Measurements from ENCODE around the gene PAPSS1.

Gene PAPSS1

DNA sequence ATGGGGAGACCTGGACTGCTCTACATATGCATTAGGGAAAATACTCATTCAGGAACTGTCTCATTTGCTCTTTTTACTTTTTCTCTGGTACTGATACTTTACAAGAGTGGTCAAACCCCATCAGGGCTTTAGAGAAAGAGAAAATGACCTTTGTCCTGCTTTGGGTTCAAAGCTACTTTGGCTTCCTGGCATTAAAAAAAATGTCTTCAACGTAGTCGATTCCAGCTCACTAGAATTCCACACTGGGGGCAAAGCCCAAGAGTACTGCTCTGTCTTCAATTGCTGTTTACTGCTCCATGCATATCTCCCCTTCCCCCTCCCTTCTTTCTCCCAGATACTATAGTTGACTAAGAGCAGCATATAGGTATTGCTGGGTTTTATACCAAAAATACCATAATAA, 98.0 kb downstream of the PAPSS1 start:
- no peak for DNase-seq

DNA sequence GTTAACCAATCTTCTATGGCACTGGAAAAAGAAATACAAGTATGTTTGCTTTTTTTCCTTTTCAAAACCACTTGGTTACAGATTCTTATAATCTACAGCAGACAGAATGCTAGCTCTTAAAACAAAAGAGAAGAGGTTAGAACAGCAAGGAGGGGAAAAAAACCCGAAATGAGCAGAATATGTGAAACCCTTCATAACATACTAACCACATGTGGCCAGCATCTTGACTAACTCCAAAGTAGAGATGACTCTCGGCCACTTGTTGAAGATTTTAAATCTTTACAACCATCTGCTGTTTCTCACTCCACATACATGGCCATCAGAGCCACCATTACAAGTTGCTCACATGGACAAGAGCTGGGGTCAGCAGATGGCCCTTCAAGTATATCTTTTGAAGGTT, 100.3 kb downstream of the PAPSS1 start:
- no peak for DNase-seq

DNA sequence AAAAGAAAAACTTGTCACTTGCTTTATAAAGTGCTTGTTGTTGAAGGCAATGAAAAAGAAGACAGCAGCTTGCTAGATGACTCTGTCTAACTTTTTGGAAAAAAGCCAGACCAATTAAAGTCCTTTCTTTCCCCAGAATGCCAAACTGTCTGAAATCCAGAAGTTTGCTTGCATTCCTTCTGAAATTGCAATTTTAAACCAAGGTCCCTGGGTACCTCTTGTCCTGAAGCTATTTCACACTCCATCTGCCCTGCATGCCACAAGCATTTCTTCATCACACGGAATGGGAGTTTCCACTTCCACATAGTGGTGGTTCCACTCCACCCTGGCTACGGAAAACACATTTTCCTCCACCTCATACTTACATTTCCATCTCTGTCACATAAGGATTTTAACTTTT, 101.0 kb downstream of the PAPSS1 start:
- no peak for DNase-seq

DNA sequence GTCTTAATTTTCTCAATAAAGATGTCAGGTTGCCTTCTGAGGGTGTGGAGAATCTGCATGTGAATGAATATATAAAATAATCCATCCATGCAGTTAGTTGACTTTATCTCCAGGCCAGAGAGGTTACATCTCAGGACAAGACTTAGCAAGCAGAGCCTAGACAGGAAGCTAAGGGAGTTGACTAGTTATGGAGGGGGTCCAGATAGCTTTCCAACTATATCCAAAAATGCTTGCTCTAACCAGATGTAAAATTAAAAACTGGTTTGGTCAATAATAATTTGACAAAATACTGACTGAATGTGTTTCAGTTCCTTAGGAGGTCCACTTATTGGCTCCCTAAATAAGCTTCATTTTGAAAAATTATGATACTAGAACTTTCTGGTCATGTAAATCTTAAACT, 101.4 kb downstream of the PAPSS1 start:
- no peak for DNase-seq

DNA sequence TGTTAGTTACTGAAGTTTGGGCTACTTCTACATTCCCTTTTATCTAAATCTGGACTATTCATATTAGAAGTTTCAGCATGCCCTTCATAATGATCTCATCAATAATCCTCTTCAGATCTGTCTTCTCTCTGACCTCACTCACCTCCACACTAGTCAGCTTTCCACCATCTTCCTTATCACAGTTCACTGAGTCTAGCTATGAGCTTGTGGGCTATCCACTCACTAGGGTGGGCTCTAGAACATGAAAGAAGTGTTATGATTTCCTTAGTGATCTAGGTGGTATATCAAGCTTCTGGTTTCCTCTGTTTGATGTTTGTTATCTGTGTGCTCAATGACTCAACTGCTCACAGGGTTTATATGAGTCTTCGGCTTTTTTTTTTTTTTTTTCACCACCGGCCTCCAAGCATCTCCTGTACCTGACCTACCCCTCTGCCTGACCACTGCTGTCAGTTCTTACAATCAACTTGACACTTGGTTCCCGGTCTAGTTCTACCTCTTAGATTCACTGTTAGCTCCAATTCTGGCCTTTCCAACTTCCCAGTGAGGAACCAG, 103.1 kb downstream of the PAPSS1 start:
- no peak for DNase-seq

DNA sequence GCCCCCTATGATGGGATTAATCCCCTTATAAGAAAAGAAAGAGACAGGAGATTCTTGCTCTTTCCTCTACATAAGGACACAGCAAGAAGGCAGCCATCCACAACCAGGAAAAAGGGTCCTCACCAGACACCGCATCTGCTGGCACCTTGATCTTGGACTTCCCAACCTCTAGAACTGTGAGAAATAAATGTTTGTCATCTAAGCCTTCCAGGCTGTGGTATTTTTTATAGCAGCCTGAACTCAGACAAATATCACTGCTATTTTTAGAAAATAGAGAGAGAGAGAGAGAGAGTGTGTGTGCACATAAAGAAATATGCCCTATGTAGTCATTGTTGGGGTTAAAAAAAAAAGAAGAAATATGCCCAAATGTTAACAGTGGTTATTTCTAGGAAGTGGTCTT, 104.2 kb downstream of the PAPSS1 start:
- no peak for DNase-seq

DNA sequence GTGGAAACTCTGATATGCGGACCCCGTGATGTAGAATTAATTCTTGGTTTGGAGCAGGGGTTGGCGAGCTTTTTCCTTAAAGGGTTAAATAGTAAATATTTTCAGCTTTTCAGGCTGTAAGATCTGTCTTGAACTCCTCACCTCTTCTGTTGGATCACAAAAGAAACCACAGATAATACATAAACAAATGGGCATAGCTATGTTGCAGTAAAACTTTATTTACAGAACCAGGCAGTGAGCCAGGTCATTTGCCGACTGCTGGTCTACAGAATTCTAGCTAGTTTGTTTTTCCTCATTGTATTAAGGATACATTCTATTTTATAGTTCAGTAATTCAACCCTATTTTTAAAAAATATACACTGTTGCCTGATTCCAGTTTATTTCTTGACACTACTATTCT, 116.6 kb downstream of the PAPSS1 start:
- no peak for DNase-seq

DNA sequence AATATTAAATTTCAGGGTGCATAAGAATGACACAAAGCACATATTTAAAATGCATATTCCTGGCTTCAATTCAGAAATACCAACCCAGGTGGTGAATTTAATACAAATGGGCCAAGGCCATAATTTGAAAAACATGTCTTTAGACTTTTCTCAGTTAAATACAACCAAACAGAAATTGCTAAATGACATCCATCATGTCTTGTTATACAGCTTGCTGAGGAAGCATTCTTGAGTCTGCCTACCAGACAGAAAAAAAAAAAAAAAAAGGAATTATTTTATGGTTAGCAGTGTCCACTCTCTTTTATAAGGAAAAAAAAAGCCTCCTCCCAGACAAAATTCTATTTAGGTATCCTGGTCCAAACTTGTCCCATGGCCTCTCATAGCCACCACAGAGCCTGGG, 119.1 kb downstream of the PAPSS1 start:
- DNase-seq = no peak

DNA sequence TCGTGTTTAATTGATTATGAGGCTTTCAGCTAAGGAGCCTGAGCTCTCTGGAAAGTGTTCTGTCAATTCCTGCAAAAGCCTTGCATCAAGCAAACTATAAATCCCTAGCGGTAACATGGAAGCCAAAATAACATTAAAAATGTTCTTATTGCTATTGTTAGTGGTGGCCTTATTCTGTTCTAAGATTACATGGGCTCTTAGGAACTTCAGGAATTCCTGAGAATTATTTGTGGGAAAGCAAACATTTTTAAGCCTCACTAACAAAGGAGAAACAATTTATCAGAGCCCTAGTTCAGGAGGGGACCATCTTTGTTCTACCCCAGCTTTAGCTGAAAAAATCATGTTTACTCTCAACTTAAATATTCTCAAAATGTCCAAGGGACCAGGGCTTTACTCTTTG, 119.6 kb downstream of the PAPSS1 start:
- DNase-seq = no peak

DNA sequence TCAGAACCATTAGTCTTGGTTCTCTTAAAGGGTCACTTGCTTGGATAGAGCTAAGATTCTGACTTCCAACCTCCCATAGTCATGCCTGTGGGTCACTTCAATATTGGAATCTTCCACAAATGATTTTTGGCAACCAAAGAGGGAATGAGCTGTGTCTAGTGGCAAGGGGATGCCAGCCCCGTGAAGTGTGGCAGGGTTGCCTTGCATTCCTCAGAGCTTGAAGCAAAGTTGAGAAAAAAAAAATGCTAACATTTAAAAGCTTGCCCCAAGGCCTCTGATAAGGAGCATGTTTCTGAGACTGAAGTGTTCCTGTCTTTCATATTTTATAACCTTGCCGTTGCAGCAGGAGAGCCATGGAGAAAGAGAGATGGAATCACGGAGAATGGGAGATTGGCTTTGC, 120.2 kb downstream of the PAPSS1 start:
- DNase-seq = no peak

DNA sequence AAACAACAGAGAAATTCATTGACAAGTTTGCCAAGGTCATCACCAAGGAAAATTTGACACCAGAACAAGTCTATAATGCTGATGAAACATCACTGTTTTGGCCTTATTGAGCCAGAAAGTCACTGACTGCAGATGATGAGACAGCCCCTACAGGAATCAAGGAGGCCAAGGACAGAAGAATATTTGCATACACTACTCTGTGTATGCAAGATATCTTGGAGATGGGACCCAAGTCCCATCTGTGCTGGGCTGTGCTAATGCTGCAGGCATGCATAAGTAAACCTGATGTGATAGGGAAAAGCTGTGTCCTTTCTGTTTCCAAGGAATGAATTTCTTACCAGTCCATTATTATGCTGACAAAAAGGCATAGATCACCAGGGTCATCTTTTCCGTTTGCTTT, 126.8 kb downstream of the PAPSS1 start:
- DNase-seq = no peak

DNA sequence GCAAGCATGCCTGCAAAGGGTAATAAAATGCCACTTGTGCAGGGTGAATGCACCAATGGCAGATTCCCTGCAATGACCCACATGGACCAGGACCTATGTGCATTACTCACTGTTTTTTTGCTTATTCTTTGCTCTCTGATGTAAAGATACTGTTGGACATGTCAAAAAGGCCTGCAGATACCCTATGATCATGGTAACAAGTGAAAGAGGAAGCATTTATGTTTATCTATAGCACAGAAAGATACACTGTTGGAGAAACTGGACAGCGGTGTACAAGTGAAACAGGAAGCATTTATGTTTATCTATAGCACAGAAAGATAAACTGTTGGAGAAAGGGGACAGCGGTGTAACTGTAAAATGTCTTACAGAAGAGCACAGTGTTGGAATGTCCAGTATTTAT, 127.5 kb downstream of the PAPSS1 start:
- DNase-seq = no peak

DNA sequence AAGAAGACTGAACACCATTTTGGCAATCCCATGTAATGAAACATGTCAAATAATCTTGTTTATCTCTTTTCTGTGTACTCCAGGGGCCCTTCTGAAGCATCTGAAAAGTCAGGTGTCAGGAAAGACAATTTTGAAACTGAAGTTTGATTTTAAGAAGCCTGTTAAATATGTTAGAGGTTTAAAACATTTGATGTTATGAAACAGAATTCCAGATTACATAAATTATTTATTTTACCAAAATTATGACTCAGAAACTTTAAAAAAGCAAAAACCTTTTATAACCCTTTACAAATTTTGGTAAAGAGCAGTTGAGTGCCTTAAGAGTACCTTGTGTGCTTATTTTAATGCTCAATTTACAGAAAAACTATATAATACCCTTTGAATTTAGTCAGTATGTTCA, 130.8 kb downstream of the PAPSS1 start:
- DNase-seq = no peak

DNA sequence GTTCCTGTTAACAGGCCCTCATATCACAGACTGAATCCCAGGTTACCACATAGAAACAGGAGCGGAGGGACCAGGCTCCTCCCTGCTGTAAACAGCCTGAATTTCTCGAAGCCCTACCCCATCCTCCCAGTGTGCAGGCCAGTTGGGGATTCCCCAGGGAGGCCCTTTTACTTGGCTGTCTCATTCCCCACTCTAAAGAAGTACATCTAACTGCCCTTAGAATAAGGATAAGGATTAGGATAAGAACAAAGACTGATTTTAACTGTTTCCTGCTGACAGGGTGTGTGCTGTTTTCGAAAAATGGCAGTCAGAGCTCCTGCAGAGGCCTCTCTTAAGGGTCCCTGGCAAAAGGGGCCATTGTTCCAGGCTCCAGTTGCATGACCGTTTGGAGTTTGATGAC, 133.7 kb downstream of the PAPSS1 start:
- DNase-seq = no peak

DNA sequence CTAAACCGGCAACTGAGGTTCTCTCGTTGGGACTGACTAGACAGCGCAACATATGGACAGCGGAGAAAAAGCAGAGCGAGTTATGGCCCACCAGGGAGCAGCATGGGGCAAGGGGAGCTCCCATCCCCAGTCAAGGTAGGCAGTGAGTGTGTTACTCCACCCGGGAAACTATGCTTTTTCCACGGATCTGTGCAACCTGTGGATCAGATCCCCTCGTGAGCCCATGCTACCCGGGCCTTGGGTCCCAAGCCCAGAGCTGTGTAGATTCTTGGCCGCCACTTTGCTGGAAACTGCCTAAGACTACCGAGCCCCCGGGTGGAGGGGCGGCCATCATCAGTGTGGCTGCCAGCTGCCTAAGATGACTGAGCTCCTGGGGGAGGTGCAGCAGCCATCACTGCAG, 140.9 kb downstream of the PAPSS1 start:
- no peak for DNase-seq

DNA sequence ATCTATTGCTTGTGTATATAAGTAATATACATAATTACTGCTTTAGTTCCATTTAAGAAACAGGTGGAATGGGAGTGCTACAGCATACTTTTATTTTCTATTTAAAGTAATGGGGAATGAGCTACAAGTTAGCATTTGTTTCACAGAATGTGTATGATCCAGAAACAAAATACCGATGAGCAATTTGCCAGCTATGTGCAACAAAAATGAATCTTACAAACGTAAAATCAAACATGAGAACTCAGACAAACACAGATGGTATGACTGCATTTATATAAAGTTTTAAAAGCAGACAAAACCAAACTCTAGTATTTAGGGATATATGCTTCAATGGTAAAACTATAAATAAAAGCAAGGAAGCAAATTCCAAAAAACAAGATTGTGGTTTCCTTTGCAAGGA, 141.7 kb downstream of the PAPSS1 start:
- DNase-seq = no peak

DNA sequence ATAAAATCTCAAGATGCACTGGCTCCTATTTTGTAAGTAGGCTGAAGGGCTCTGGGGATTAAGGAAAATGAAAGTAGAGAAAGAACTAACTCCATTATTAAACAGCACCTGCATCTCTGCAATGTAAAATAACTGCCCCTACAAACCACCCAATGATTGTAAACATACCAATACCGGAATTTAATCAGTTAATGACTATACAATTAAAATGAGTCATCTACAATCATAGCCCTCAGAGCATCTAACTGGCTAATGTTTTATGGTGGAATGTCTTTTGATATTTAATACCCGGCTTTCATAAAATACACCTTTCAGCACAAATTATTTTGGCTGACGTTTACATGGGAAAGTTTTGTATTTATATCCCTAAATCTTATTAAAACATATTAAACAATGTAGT, 142.3 kb downstream of the PAPSS1 start:
- DNase-seq = no peak

DNA sequence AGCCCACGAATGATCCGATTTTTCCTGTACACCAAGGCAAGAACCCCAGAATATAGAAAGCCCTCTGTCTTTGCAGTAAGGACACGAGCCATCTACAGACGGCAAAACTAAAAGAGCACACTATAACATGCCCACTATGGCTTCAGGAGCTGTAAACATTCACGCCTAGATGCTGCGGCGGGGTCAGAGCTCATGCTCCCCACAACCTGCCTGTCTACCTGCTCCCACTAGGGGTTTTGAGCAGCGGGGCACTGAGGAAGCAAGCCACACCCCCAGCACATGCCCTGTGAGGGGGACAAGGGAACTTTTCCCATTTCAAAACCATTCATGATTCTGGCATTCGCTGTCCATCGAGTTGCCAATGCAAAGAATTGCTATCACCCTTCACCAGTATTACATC, 144.8 kb downstream of the PAPSS1 start:
- DNase-seq = no peak

DNA sequence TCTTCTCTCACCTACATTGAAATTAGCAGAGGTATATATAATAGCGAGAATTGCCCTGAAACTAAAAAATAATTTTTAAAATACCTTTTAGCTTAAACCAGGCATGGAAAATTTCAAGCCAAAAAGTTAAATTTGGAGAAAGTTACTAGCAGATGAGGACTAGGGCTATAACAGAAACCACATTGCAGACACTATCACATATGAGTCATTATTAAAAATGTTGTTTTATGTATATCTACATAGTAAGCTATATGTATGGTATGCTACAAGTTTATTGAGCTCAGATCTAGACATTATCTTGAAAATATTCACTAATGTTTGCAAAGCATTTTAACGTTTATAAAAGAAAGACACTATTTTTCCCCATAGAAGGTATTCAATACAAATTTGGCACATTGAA, 147.8 kb downstream of the PAPSS1 start:
- no peak for DNase-seq

DNA sequence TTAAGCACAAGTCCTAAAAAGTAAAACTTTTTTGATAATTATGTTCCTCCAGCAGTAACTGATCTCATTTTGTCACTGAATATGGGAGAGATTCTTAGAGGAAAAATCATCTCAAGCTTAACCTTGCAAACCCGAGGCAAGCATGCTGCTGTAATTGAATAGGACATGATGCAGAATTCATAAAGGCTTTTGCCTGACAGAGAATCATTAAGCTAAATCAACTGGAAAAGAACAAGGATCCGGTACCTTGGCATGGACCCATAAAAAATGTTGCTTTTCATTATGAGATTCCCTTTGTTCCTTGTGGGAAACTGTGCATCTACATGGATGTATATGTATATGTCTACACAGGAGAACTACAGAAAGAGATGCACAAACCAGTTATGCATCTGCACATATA, 149.1 kb downstream of the PAPSS1 start:
- no peak for DNase-seq

DNA sequence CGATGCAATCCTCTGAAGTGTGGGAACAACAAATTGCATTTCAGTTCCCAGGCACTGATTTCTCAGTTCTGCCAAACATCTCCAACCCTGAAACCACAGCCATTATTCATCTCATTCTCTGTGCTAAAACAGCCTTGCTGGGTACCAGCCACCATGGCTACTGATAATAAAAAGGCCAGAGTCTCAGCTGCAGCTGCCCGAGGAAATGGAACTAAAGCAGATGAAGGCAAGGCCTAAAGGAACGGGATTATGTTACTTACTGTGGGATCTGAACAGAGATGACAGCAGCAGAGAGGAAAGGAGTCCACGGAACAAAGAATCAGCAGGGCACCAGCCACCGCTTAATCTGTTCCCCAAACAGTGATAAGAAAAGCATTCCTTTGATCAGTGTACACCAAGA, 155.7 kb downstream of the PAPSS1 start:
- no peak for DNase-seq
